Left ventricle myocardium inferior (tissue), 1 donor: ENCODE results near the gene PPHLN1. TPM values are rescaled to one million over a fixed set of nuclear protein-coding genes. Genes with fewer than 3 reads are reported as not detected.
A peak's percentile ranks its signal among the peaks of the same experiment; 100 is the strongest.
"Not testable (repeated sequence)": the region's sequence is repeated elsewhere in the genome, so short reads cannot be mapped to it uniquely, and the experiment has no call there.

ENCODE experiments used
- DNase-seq: peaks from one replicate; pipeline ENCODE4 v3.0.0-alpha.2; 2020
- H3K27ac ChIP-seq: fragments of 200-600 bp; replicated peaks from 2 replicates; pipeline ENCODE4 v1.8.0; 2021
- H3K27me3 ChIP-seq: fragments of 200-600 bp; 2 replicates; pipeline ENCODE4 v1.8.0; 2021; ENCODE audit warnings: low read depth
- H3K36me3 ChIP-seq: fragments of 200-600 bp; 2 replicates; pipeline ENCODE4 v1.8.0; 2021
- H3K4me1 ChIP-seq: fragments of 200-600 bp; 2 replicates; pipeline ENCODE4 v1.8.0; 2021
- H3K4me3 ChIP-seq: fragments of 200-600 bp; 2 replicates; pipeline ENCODE4 v1.8.0; 2021; ENCODE audit warnings: mild to moderate bottlenecking, moderate library complexity
- H3K9me3 ChIP-seq: fragments of 200-600 bp; replicated peaks from 2 replicates; pipeline ENCODE4 v1.8.0; 2021
- CTCF ChIP-seq: fragments of 200-600 bp; IDR thresholded peaks from 2 replicates; pipeline ENCODE4 v1.8.0; 2021; ENCODE audit warnings: antibody characterized with exemption, mild to moderate bottlenecking, borderline replicate concordance
- intact Hi-C: fragments of 100-400 bp; cut with micrococcal nuclease; formaldehyde crosslinking; loops from one replicate; pipeline ENCODE4 v1.11.0; 2022
- total RNA-seq: library from RNA; stranded (reverse); fragmentation: NEBNext Ultra II Directional; extraction: Animal tissue kit (Norgen Biotek cat#: 25700); gene quantifications from one replicate; pipeline ENCODE4 v1.2.1, GENCODE V29; 2021
- donor health status: DM: no; HTN: yes; CAD: no; lungs with severe emphysema.

The PPHLN1 gene
- total RNA-seq, 1 donor from 2014 or later = 31.4 TPM

- Histone ChIP-seq H3K36me3 (peaks cover 24% of the 10 kb centered on the region), H3K4me1 (no peaks in the 10 kb centered on the region), H3K27me3 (no peaks in the 10 kb centered on the region), H3K9me3 (no peaks in the 10 kb centered on the region), H3K27ac (no peak overlapping the region), H3K4me3 (no peak overlapping the region)
- intact Hi-C loops = no loop called here
- no peak for TF ChIP-seq CTCF
- no peak for DNase-seq
Observed at GRCh38 chr12:42373669-42374068, 47.7 kb downstream of the PPHLN1 start.

GRCh38 chr12:42380733-42381132 lies 54.8 kb downstream of the PPHLN1 start:
- no peak for DNase-seq
- Histone ChIP-seq H3K27me3 (no peaks in the 10 kb centered on the region), H3K4me3 (no peak overlapping the region), H3K9me3 (no peaks in the 10 kb centered on the region), H3K27ac (no peak overlapping the region), H3K4me1 (peaks cover 3% of the 10 kb centered on the region), H3K36me3 (peaks cover 14% of the 10 kb centered on the region)
- TF ChIP-seq CTCF = no peak
- intact Hi-C loops = no loop called here

GRCh38 chr12:42382013-42382696 lies 56.2 kb downstream of the PPHLN1 start:
- H3K36me3 ChIP-seq = peaks cover 4% of the 10 kb centered on the region
- no peak for DNase-seq
- no peak for TF ChIP-seq CTCF
- H3K9me3 ChIP-seq = no peaks in the 10 kb centered on the region
- no peaks in the 10 kb centered on the region for H3K27me3 ChIP-seq
- intact Hi-C loops = no loop called here
- no peak overlapping the region for H3K27ac ChIP-seq
- peaks cover 17% of the 10 kb centered on the region for H3K4me1 ChIP-seq
- H3K4me3 ChIP-seq = no peak overlapping the region

- Histone ChIP-seq H3K4me3 (no peak overlapping the region), H3K27me3 (no peaks in the 10 kb centered on the region), H3K27ac (no peak overlapping the region), H3K36me3 (peaks cover 18% of the 10 kb centered on the region), H3K9me3 (no peaks in the 10 kb centered on the region), H3K4me1 (peaks cover 28% of the 10 kb centered on the region)
- intact Hi-C loops = no loop called here
- no peak for TF ChIP-seq CTCF
- DNase-seq = no peak
Observed at GRCh38 chr12:42385326-42385841, 59.4 kb downstream of the PPHLN1 start.

- H3K4me1 ChIP-seq = peaks cover 28% of the 10 kb centered on the region
- no peaks in the 10 kb centered on the region for H3K27me3 ChIP-seq
- no peak for DNase-seq
- no peaks in the 10 kb centered on the region for H3K9me3 ChIP-seq
- peaks cover 26% of the 10 kb centered on the region for H3K36me3 ChIP-seq
- H3K4me3 ChIP-seq = no peak overlapping the region
- H3K27ac ChIP-seq = peak overlapping the region; percentile 11
- TF ChIP-seq CTCF = no peak
- intact Hi-C loops = no loop called here
Observed at GRCh38 chr12:42386308-42386707, 60.3 kb downstream of the PPHLN1 start.

- DNase-seq, intact Hi-C loops, H3K27me3 ChIP-seq, H3K9me3 ChIP-seq, H3K4me3 ChIP-seq: not testable (repeated sequence)
- peak overlapping the region; percentile 43 for H3K27ac ChIP-seq
- peaks cover 30% of the 10 kb centered on the region for H3K36me3 ChIP-seq
- H3K4me1 ChIP-seq = peaks cover 36% of the 10 kb centered on the region
Observed at GRCh38 chr12:42388086-42388485, 62.1 kb downstream of the PPHLN1 start.
